ENCODE data around the gene MRPS11.
A peak's percentile ranks its signal among the peaks of the same experiment; 100 is the strongest.

The MRPS11 gene

GRCh38 chr15:88480981-88481380, 13.5 kb downstream of the MRPS11 start:
- TF ChIP-seq CTCF (conservative IDR thresholded peaks at IDR 0.05; ENCODE audit: low read length), result no peak
- no peak for DNase-seq (ENCODE audit: low read depth)
- H3K4me3 ChIP-seq (ENCODE audit: low read length), result no peak overlapping the region

- H3K4me3 ChIP-seq (ENCODE audit: low read length), result no peak overlapping the region
- no peak for TF ChIP-seq CTCF (conservative IDR thresholded peaks at IDR 0.05; ENCODE audit: low read length)
- no peak for DNase-seq (ENCODE audit: low read depth)
These were observed 14.8 kb downstream of the MRPS11 start for GRCh38 chr15:88482263-88482662.

- peak; percentile 81 for DNase-seq (ENCODE audit: low read depth)
- TF ChIP-seq CTCF (conservative IDR thresholded peaks at IDR 0.05; ENCODE audit: low read length), result no peak
- no peak overlapping the region for H3K4me3 ChIP-seq (ENCODE audit: low read length)
These were observed 17.3 kb downstream of the MRPS11 start for GRCh38 chr15:88484682-88485331.

- H3K4me3 ChIP-seq (ENCODE audit: low read length), result no peak overlapping the region
- DNase-seq (ENCODE audit: low read depth), result peak; percentile 68
- peak; percentile 22 for TF ChIP-seq CTCF (conservative IDR thresholded peaks at IDR 0.05; ENCODE audit: low read length)
These were observed 19.8 kb downstream of the MRPS11 start for GRCh38 chr15:88487178-88487795.

GRCh38 chr15:88487796-88488523, 20.5 kb downstream of the MRPS11 start:
- DNase-seq (ENCODE audit: low read depth), result peak; percentile 20
- no peak overlapping the region for H3K4me3 ChIP-seq (ENCODE audit: low read length)
- no peak for TF ChIP-seq CTCF (conservative IDR thresholded peaks at IDR 0.05; ENCODE audit: low read length)

GRCh38 chr15:88489321-88489720, 21.8 kb downstream of the MRPS11 start:
- no peak for TF ChIP-seq CTCF (conservative IDR thresholded peaks at IDR 0.05; ENCODE audit: low read length)
- DNase-seq (ENCODE audit: low read depth), result no peak
- no peak overlapping the region for H3K4me3 ChIP-seq (ENCODE audit: low read length)

Measured in AG10803 (cell line).